ENCODE measurements around the gene S100A16. TPM values are rescaled to one million over a fixed set of nuclear protein-coding genes. Genes with fewer than 3 reads are reported as not detected.
A peak's percentile ranks its signal among the peaks of the same experiment; 100 is the strongest.

Gene S100A16
- total RNA-seq, 1 experiment from 2014 or later = 14.6 TPM

- TF ChIP-seq HMGXB4 (CRISPR knock-in tag; IDR thresholded peaks at IDR 0.05) = no peak
- no peak for TF ChIP-seq ZBTB21 (CRISPR knock-in tag; IDR thresholded peaks at IDR 0.05; ENCODE audit: borderline replicate concordance)
- TF ChIP-seq IRF1 (CRISPR knock-in tag; IDR thresholded peaks at IDR 0.05) = no peak
- no peak for TF ChIP-seq USF2 (CRISPR knock-in tag; IDR thresholded peaks at IDR 0.05)
- TF ChIP-seq ZSCAN18 (CRISPR knock-in tag; IDR thresholded peaks at IDR 0.05) = no peak
- TF ChIP-seq NR1H2 (CRISPR knock-in tag; IDR thresholded peaks at IDR 0.05) = no peak
- TF ChIP-seq STAT6 (CRISPR knock-in tag; conservative IDR thresholded peaks at IDR 0.05; ENCODE audit: low read depth) = no peak
Observed at GRCh38 chr1:153635872-153636271, 22.9 kb upstream of the S100A16 start (continued).

GRCh38 chr1:153633754-153634665 lies 21.1 kb upstream of the S100A16 start, which contains the start of gene CHTOP:
Gene CHTOP, plus strand, starts transcription at chr1:153634066. Its CDS starts 2,523 bp downstream, at chr1:153636589.
- peaks cover 22% of the 10 kb centered on the region for H3K4me1 Mint-ChIP-seq
- peak; percentile 63; the same call in 1 of the 2 replicates for TF ChIP-seq ZBTB43 (CRISPR knock-in tag; IDR thresholded peaks at IDR 0.05)
- TF ChIP-seq FOXP1 (CRISPR knock-in tag; IDR thresholded peaks at IDR 0.05; ENCODE audit: borderline replicate concordance) = peak; percentile 87
- TF ChIP-seq ZNF425 (CRISPR knock-in tag; conservative IDR thresholded peaks at IDR 0.05) = no peak
- 0 out of 2 replicates have a peak, but pooled peaks have one; percentile 32 for TF ChIP-seq TEAD4 (CRISPR knock-in tag; IDR thresholded peaks at IDR 0.05)
- peak; percentile 64; the same call in 1 of the 2 replicates for TF ChIP-seq ETV6 (CRISPR knock-in tag; IDR thresholded peaks at IDR 0.05)
- no peak for TF ChIP-seq JAZF1 (CRISPR knock-in tag; IDR thresholded peaks at IDR 0.05)
- TF ChIP-seq ZNF416 (CRISPR knock-in tag; IDR thresholded peaks at IDR 0.05) = peak; percentile 62; the same call in 1 of the 2 replicates
- TF ChIP-seq MAX (CRISPR knock-in tag; IDR thresholded peaks at IDR 0.05) = peak; percentile 58; the same call in 1 of the 2 replicates
- no peak for TF ChIP-seq PREB (CRISPR knock-in tag; IDR thresholded peaks at IDR 0.05; ENCODE audit: borderline replicate concordance)
- TF ChIP-seq SOX15 (CRISPR knock-in tag; IDR thresholded peaks at IDR 0.05) = no peak
- TF ChIP-seq MYBL2 (CRISPR knock-in tag; IDR thresholded peaks at IDR 0.05) = peak; percentile 87
- peak; percentile 88 for TF ChIP-seq NFE2L1 (CRISPR knock-in tag; IDR thresholded peaks at IDR 0.05)
- TF ChIP-seq USF2 (CRISPR knock-in tag; IDR thresholded peaks at IDR 0.05) = peak; percentile 19; the same call in 1 of the 2 replicates

More at GRCh38 chr1:153633754-153634665, 21.1 kb upstream of the S100A16 start, which contains the start of gene CHTOP:
- H3K27ac Mint-ChIP-seq = peak within 1 kb of the TSS; percentile 100
- POLR2A ChIA-PET = interaction anchor here (0.7 to 2.3 kb wide), 24 partner anchors 9 to 344 kb away, joined by 3 to 14 read pairs (median 6); partner anchors contain the start of genes CREB3L4, JTB, S100A16 and S100A4
- peak within 1 kb of the TSS; percentile 86 for H3K4me3 Mint-ChIP-seq
- H3K36me3 Mint-ChIP-seq = peaks cover 34% of the 10 kb centered on the region
- ATAC-seq (peak; percentile 92), DNase-seq (ENCODE audit: low spot score) (peak; percentile 98)
- no peaks in the 10 kb centered on the region for H3K27me3 Mint-ChIP-seq (ENCODE audit: low read depth)
- no peaks in the 10 kb centered on the region; the same call in 1 of the 2 replicates for H3K9me3 Mint-ChIP-seq
- CTCF ChIA-PET = interaction anchor here (0.6 to 2.5 kb wide), 29 partner anchors 10 to 312 kb away, joined by 3 to 23 read pairs (median 5); partner anchors contain the start of genes NPR1, S100A14, S100A16 and S100A6

All from WTC11 (cell line).